GM21576 (cell line): ENCODE results near the gene KRTAP19-1.
"Not testable (repeated sequence)": the region's sequence is repeated elsewhere in the genome, so short reads cannot be mapped to it uniquely, and the experiment has no call there.

ENCODE experiments used
- ATAC-seq: cut with Tn5 transposase; IDR thresholded peaks from one replicate; pipeline ENCODE4 v1.9.1; 2021; ENCODE audit warnings: mild to moderate bottlenecking, moderate library complexity; ENCODE audit not compliant: unreplicated experiment

Gene KRTAP19-1

DNA sequence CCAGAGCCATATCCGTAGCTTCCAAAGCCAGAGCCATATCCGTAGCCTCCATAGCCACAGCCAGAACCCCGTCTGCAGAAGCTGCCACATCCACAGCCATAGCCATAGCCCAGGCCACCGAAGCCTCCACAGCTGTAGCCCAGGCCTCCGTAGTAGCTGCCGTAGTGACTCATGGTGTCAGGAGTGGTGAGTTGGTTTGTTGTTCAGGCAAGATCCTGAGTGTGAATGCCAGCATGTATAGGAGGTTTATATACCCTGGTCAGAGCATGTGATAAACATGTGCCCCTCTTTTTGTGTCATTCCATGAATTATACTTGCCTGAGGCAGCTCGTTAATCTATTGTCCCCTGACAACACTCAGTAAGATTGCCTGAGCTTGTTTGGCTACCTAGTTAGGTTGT lies at the start of gene KRTAP19-1:
TSS of gene KRTAP19-1 (minus strand) at position 223 of the 400 bp plus-strand sequence. CDS start at position 173, 50 bp downstream.
- no peak for ATAC-seq

DNA sequence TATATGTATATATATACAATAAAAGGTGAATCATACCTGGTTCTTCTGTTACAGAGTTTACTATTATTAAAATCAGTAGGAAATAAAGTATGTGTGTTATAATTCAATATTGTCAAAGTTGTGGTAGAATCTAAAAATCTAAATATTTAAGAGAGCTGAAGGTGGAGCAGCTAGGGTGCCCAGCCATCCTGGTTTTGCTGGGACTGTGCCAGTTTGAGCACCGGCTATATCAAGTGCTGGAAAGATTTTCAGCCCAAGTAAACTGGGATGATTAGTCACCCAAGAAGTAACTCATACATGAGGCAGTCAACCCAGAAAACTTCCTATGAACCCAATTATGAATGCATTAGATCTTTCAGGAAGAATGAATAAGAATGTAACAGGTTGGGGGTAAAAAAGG lies 38.7 kb upstream of the KRTAP19-1 start:
- no peak for ATAC-seq

- no peak for ATAC-seq
Observed at GRCh38 chr21:30515681-30516080, 35.5 kb upstream of the KRTAP19-1 start.

- not testable (repeated sequence) for ATAC-seq
Observed at GRCh38 chr21:30505621-30506205, 25.5 kb upstream of the KRTAP19-1 start.

GRCh38 chr21:30502041-30502440 lies 21.9 kb upstream of the KRTAP19-1 start, which contains the start of gene KRTAP19-5:
KRTAP19-5 (minus strand) TSS chr21:30502141; CDS start chr21:30502090, 51 bp downstream.
- ATAC-seq, result no peak

GRCh38 chr21:30497065-30497464 lies 16.9 kb upstream of the KRTAP19-1 start, which contains the start of gene KRTAP19-4:
KRTAP19-4 (minus strand) TSS chr21:30497165; CDS start chr21:30497110, 55 bp downstream.
- no peak for ATAC-seq

DNA sequence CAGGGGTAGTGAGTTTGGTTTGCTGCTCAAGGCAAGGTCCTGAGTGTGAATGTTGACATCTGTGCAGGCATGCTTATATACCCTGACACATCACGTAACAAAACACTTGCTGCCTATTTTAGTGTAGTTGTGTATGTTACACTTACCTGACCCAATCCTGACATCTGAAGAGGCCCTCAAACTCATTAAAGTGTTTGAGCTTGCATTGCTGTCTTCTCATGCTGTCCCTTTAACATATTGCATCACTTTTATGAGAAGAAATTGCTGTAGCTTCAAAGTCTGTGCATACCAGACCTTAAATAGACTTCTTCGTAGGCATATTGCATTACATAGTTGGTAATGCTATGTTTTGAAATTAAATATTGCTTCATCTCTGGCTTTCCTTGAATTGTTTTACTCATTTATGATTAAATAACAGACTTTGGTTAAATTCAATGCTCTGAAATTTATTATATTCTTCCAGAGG lies 11.8 kb upstream of the KRTAP19-1 start, which contains the start of gene KRTAP19-3:
TSS of gene KRTAP19-3 (minus strand) at position 51 of the 466 bp plus-strand sequence. CDS start 56 bp downstream, outside the sequence.
- ATAC-seq, result no peak

DNA sequence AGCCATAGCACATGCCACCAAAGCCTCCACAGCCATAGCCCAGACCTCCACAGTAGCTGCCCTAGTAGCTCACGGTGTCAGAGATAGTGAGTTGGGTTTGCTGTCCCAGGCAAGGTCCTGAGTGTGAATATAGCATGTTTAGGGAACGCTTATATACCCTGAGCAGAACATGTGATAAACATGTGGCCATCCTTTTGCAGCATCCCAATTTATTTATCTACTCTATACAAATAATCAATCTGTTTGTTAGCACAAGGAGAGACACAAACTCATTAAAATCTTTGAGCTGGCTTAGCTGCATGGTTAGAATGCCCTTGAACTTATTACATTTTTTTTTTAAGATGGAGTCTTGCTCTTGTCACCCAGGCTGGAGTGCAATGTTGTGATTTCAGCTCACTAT lies 7.2 kb upstream of the KRTAP19-1 start, which contains the start of gene KRTAP19-2:
TSS of gene KRTAP19-2 (minus strand) at position 101 of the 400 bp plus-strand sequence. CDS start at position 13, 88 bp downstream.
- no peak for ATAC-seq

DNA sequence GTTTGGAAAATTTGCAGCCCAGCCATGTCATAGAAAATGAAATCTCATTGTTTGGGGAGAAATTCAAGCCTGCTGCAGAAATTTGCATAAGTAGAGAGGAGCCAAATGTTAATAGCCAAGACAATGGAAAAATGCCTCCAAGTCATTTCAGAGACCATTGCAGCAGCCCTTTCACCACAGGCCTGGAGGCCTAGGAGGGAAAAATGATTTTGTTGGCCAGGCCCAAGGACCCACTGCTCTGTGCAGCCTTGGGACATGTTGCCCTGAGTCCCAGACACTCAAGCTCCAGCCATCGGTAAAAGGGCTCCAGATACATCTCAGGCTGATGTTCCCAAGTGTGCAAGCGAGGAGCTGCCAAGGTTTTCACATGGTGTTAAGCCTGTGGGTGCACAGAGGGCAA lies 6.0 kb upstream of the KRTAP19-1 start:
- no peak for ATAC-seq

DNA sequence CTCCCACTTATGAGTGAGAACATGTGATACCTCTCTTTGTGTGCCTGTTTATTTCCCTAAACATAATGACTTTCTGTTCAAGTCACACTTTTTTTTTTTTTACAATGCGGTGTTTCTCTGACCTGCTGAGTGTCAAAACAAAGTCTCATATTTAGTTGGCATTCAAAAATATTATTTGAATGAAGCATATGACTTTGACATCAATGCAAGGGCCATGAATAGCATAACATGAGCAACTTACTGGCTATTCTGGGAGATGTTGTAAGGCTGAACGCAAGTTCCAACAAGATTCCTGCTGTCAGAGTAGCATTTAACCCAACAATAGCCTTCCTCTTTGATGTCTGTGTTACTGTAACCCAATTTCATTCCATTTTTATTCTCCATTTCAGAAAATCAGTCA lies 2.0 kb upstream of the KRTAP19-1 start:
- ATAC-seq, result no peak

DNA sequence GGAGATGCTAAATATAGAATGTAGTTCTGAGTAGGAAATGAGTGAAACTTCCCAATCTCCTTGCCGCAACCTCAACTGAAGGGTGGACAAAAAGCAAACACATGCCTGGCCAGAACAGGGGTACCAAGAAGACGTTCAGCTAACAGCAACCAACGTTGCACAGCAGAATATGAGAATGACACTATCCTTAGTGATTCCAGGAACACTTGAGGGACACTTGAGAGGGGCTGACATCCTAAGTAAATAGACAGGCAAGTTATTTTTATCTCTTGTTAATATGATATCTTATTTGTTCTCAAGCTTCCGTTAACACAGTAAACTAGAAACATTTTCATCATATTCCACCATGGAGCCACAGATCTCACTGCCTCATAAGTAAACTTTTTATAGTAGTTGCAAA lies 908 bp downstream of the KRTAP19-1 start:
- ATAC-seq, result no peak

GRCh38 chr21:30478004-30478403 lies 2.2 kb downstream of the KRTAP19-1 start:
- no peak for ATAC-seq

DNA sequence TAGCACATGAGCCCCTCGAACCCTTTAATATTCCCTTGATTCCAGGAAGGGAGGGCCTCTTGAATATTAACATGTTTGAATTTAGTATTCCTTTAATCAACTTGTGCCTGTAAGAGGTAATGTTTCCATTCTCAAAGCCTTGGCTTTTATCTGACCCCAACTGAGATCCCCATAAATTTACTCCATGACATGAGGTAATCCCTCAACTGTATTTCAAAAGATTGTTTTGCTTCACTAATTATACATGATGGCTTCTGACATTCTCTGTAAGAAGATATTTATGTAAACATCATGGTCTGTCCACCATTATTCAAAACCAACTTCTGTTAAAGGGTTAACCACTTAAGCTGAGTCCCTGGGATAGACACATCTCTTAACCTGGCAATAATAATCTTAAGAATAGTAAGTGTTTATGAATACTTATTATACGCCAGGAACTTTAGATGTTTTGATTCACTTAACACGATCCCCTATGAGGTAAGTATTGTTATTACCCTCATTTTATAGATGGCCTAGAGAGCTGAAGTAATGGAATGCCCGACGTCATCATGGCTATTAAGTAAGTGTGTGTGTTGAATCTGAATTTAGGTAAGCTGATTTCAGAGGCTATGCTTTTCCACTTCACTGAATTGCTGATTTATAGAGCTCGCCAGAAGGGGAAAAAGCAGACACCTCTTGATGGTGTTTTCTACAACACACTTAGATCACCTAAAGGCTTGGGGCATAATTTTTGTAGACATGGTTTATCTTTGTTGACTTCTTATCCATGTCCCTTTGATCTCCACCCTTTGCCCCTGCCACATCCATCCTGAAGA lies 11.1 kb downstream of the KRTAP19-1 start:
- no peak for ATAC-seq

DNA sequence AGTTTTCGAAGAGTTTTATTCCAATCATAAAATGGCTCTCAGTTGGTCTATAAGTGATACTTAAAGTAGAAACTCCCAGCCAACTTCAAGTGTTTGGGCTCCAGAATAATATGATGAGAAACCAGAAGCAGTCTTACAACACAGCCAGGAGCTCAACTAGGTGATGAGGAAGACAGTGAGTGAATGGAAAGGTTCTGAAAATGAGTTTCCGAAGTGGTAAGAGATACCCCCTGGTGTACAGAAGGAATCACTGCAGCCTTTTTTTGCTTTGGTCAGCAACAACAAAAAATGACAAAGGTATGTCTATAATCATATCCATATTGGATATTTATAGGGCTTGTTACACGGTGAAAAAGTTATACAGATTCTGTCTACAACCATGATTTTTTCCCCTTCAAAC lies 16.5 kb downstream of the KRTAP19-1 start:
- no peak for ATAC-seq

- ATAC-seq, result no peak
Observed at GRCh38 chr21:30448514-30448913, 31.7 kb downstream of the KRTAP19-1 start.

GRCh38 chr21:30447056-30447455 lies 33.1 kb downstream of the KRTAP19-1 start:
- no peak for ATAC-seq

GRCh38 chr21:30444204-30444603 lies 36.0 kb downstream of the KRTAP19-1 start:
- no peak for ATAC-seq

GRCh38 chr21:30443226-30443625 lies 36.9 kb downstream of the KRTAP19-1 start:
- no peak for ATAC-seq

GRCh38 chr21:30439975-30440374 lies 40.2 kb downstream of the KRTAP19-1 start, which contains the start of gene KRTAP15-1:
KRTAP15-1 (plus strand) TSS chr21:30440275; CDS start chr21:30440328, 53 bp downstream.
- ATAC-seq, result no peak

DNA sequence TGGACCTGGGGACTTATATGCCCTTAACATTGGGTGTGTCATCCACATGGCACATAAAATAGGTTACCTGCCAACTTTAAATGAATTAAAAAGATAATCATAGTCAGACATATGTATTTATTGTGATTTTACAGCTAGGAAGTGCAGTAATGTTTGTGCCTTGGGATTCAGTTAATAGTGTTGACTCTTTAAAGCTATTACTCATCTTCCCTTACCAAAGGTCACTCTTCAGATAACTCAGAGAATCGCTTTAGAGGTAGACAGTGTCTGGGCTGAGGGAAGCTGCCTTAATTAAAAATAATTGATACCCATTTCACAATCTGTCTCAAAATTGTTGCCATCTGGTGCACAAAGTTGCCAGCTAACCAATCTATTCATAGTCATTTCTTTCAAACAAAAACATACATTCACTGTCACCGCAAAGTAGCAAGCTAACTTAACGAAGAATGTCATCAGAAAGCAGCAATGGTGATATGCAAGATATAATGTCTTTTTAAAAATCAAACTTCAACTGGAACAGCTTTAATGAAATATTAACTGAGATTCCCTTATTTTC lies 43.1 kb downstream of the KRTAP19-1 start:
- no peak for ATAC-seq

GRCh38 chr21:30434033-30434631 lies 46.0 kb downstream of the KRTAP19-1 start:
- no peak for ATAC-seq
